Body of pancreas (tissue), 4 donors: Measurements from ENCODE around the gene ZNF592. TPM values are rescaled to one million over a fixed set of nuclear protein-coding genes. Genes with fewer than 3 reads are reported as not detected.

Source experiments
- ATAC-seq: fragments of 150-250 bp; one replicate; pipeline ENCODE4 v1.9.1; 2016
- DNase-seq, 4 donors: peaks; one replicate each; pipeline ENCODE4 v3.0.0-alpha.2; 2019
- H3K27ac ChIP-seq, 4 donors: fragments of 200-600 bp; sonication (generic); 1 replicate in 3 of 4; 2 replicates in 1 of 4; pipeline versions ENCODE4 v1.5.1 to v1.6.1; 2016 to 2019; ENCODE audit warnings: mild to moderate bottlenecking in 1 of 4, mixed read lengths in 1 of 4, moderate library complexity in 1 of 4
- H3K27me3 ChIP-seq, 2 donors: fragments of 200-600 bp; sonication (generic); one replicate each; pipeline ENCODE4 v1.6.0; 2016; ENCODE audit warnings: mild to moderate bottlenecking in 1 of 2
- H3K36me3 ChIP-seq, 2 donors: fragments of 200-600 bp; sonication (generic); replicated peaks in 1 of 2; 2 replicates each; pipeline ENCODE4 v1.5.1; 2016; ENCODE audit warnings: low read depth in 2 of 2; ENCODE audit not compliant: insufficient read depth in 1 of 2
- H3K4me1 ChIP-seq: fragments of 200-600 bp; sonication (generic); one replicate; pipeline ENCODE4 v1.6.0; 2016
- H3K4me3 ChIP-seq, 2 donors: fragments of 200-600 bp; sonication (generic); 1 replicate in 1 of 2; 2 replicates in 1 of 2; pipeline ENCODE4 v1.5.1; 2016 to 2019
- H3K9me3 ChIP-seq, 3 donors: fragments of 200-600 bp; sonication (generic); 1 replicate in 2 of 3; 2 replicates in 1 of 3; pipeline ENCODE4 v1.5.1; 2016
- CTCF ChIP-seq, 7 experiments: fragments of 450-650 bp in 4 of 7; fragments of 200-600 bp in 3 of 7; sonication (generic) in 3 of 7; IDR thresholded peaks; one replicate each; pipeline ENCODE4 v1.5.1; 2016 to 2019; ENCODE audit warnings: antibody characterized with exemption in 7 of 7
- POLR2A ChIP-seq, 3 donors: fragments of 450-650 bp; IDR thresholded peaks; one replicate each; pipeline ENCODE4 v1.6.1; 2016; ENCODE audit warnings: antibody characterized with exemption in 3 of 3, mild to moderate bottlenecking in 2 of 3
- WGBS, 2 donors: methylation state at CpG; one replicate each; pipeline ENCODE4 v1.1.5; 2017; 5-methylcytosine and 5-hydroxymethylcytosine counted together
- intact Hi-C: fragments of 100-400 bp; cut with DNase I; formaldehyde crosslinking; loops from one replicate; pipeline ENCODE4 v1.15.1; 2023
- total RNA-seq, 2 donors: library from RNA; depleted of rRNA; stranded (reverse); fragments of >200 nt; gene quantifications; one replicate each; pipeline ENCODE4 v1.1.0, GENCODE V29; 2016

ZNF592 gene
- total RNA-seq, 2 donors from 2014 or later = 14.3 to 20.8 TPM

GRCh38 chr15:84812842-84813241 is 64.5 kb downstream of the ZNF592 start:
- Histone ChIP-seq H3K4me1 (peaks cover 5% of the 10 kb centered on the region), H3K36me3 (no peaks in the 10 kb centered on the region), H3K9me3 (no peaks in the 10 kb centered on the region), H3K4me3 (no peak overlapping the region), H3K27me3 (no peaks in the 10 kb centered on the region), H3K27ac (no peak overlapping the region)
- no peak for DNase-seq
- intact Hi-C loops = no loop called here
- WGBS, 2 donors = 71 to 79% methylated on average over 2 of the region's 2 CpGs
- TF ChIP-seq POLR2A (IDR thresholded peaks at IDR 0.05) = no peak
- TF ChIP-seq CTCF (IDR thresholded peaks at IDR 0.05) = no peak
- ATAC-seq = no peak

- intact Hi-C loops = no loop called here
- H3K9me3 ChIP-seq = no peaks in the 10 kb centered on the region
- no peak overlapping the region for H3K27ac ChIP-seq
- H3K36me3 ChIP-seq = no peaks in the 10 kb centered on the region
- no peak for DNase-seq
- no peaks in the 10 kb centered on the region for H3K27me3 ChIP-seq
- H3K4me1 ChIP-seq = peaks cover 11% of the 10 kb centered on the region
- no peak for TF ChIP-seq POLR2A (IDR thresholded peaks at IDR 0.05)
- WGBS, 2 donors = 100% methylated on average over 1 of the region's 1 CpG
- no peak overlapping the region for H3K4me3 ChIP-seq
- no peak for ATAC-seq
These were observed 65.0 kb downstream of the ZNF592 start for GRCh38 chr15:84813435-84813834.

GRCh38 chr15:84813931-84814330 is 65.5 kb downstream of the ZNF592 start:
- no peak overlapping the region for H3K27ac ChIP-seq
- no peaks in the 10 kb centered on the region for H3K27me3 ChIP-seq
- no peak for TF ChIP-seq CTCF (IDR thresholded peaks at IDR 0.05)
- TF ChIP-seq POLR2A (IDR thresholded peaks at IDR 0.05) = no peak
- H3K4me1 ChIP-seq = peaks cover 16% of the 10 kb centered on the region
- DNase-seq = no peak
- intact Hi-C loops = no loop called here
- H3K9me3 ChIP-seq = no peaks in the 10 kb centered on the region
- no peaks in the 10 kb centered on the region for H3K36me3 ChIP-seq
- 75 to 80% methylated on average over 1 of the region's 1 CpG for WGBS, 2 donors
- no peak overlapping the region for H3K4me3 ChIP-seq
- ATAC-seq = no peak

- 73 to 87% methylated on average over 10 of the region's 10 CpGs for WGBS, 2 donors
- TF ChIP-seq POLR2A (IDR thresholded peaks at IDR 0.05) (no peak), CTCF (IDR thresholded peaks at IDR 0.05) (no peak)
- intact Hi-C loops = no loop called here
- H3K9me3 ChIP-seq = no peaks in the 10 kb centered on the region
- DNase-seq (no peak), ATAC-seq (no peak)
- no peak overlapping the region for H3K27ac ChIP-seq
- H3K36me3 ChIP-seq = no peaks in the 10 kb centered on the region
- peaks cover 25% of the 10 kb centered on the region for H3K4me1 ChIP-seq
- H3K27me3 ChIP-seq = no peaks in the 10 kb centered on the region
- no peak overlapping the region for H3K4me3 ChIP-seq
These were observed 66.5 kb downstream of the ZNF592 start for GRCh38 chr15:84814916-84815315.

GRCh38 chr15:84816694-84817465 is 68.5 kb downstream of the ZNF592 start, which contains the start of gene ALPK3:
Gene ALPK3, plus strand, starts transcription at chr15:84817356. Its CDS starts 97 bp downstream, at chr15:84817453.
- intact Hi-C loops = no loop called here
- ATAC-seq (peak; percentile 65), DNase-seq (peak; percentile 65 to 83 (median 69))
- 28 to 98% methylated on average over 6 to 55 of the region's 63 CpGs for WGBS, 2 donors
- H3K9me3 ChIP-seq = no peaks in the 10 kb centered on the region
- H3K4me1 ChIP-seq = peaks cover 28% of the 10 kb centered on the region
- H3K4me3 ChIP-seq = no peak within 1 kb of the TSS
- no peaks in the 10 kb centered on the region for H3K27me3 ChIP-seq
- no peaks in the 10 kb centered on the region for H3K36me3 ChIP-seq
- TF ChIP-seq CTCF (IDR thresholded peaks at IDR 0.05) (peak in 2 of 7 experiments; percentile 10 to 53), POLR2A (IDR thresholded peaks at IDR 0.05) (peak in 1 of 3 donors; percentile 26)
- H3K27ac ChIP-seq = peak within 1 kb of the TSS; percentile 76 to 82 (median 79)
